Measurements from ENCODE around the gene DNAJC1.

The DNAJC1 gene

DNA sequence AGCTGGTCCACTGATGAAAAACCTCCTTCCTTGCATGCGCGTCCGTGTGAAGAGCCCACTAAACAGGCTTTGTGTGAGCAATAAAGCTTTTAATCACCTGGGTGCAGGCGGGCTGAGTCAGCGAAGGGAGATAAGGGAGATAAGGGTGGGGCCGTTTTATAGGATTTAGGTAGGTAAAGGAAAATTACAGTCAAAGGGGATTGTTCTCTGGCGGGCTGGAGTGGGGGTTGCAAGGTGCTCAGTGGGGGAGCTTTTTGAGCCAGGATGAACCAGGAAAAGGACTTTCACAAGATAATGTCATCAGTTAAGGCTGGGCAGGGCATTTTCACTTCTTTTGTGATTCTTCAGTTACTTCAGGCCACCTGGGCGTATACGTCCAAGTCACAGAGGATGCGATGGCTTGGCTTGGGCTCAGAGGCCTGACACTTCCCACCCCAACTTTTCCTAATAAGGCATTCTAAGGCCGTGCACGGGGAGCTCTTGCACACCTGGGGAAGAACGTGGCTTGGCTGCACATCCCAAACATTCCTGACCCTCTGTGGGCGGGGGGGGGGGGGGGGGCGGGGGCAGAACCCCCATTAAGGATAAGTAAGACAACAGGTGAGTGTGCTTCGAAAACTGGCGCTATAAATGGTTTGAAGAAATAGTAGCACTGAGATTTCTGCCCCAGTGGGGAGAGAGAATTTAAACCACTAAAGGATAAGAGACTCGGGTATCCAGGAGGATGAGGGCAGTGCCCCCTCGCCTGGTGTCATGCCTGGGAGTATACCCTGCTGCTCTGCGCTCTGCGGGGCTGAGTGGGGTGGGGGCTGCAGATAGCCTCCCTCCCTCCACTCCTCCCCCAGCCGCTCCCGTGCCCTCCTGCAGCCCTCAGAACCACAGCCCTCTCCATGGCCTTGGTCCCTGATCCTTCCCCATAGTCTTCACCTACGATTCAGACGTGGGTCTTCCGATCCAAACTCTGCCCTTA is 251.9 kb downstream of the DNAJC1 start:
- no peak overlapping the region for H3K4me3 ChIP-seq (ENCODE audit: low read depth in 1 of 2, low read length in 2 of 2)
- H2AFZ ChIP-seq (ENCODE audit: low read depth, low read length): no peak overlapping the region
- no peaks in the 10 kb centered on the region for H3K9me3 ChIP-seq (ENCODE audit: insufficient read depth, low read length, severe bottlenecking)
- H3K27ac ChIP-seq (ENCODE audit: low read length): no peak overlapping the region
- no peak for DNase-seq
- no peaks in the 10 kb centered on the region for H3K4me1 ChIP-seq (ENCODE audit: insufficient read depth, low read length)
- H4K20me1 ChIP-seq (ENCODE audit: insufficient read depth, low read length): no peaks in the 10 kb centered on the region
- no peaks in the 10 kb centered on the region for H3K79me2 ChIP-seq (ENCODE audit: insufficient read depth, low read length)
- no peaks in the 10 kb centered on the region for H3K36me3 ChIP-seq (ENCODE audit: insufficient read depth, low read length)
- no peak overlapping the region for H3K9ac ChIP-seq (ENCODE audit: low read depth, low read length)
- H3K27me3 ChIP-seq (ENCODE audit: insufficient read depth, low read length, poor library complexity): no peaks in the 10 kb centered on the region
- no peak for ATAC-seq (ENCODE audit: insufficient read depth, low read depth)
- no peak overlapping the region for H3K4me2 ChIP-seq (ENCODE audit: insufficient read depth, low read length)
- TF ChIP-seq EZH2 (IDR thresholded peaks at IDR 0.05; ENCODE audit: borderline replicate concordance, low read depth, low read length, severe bottlenecking): no peak
- TF ChIP-seq, protein P1, sequence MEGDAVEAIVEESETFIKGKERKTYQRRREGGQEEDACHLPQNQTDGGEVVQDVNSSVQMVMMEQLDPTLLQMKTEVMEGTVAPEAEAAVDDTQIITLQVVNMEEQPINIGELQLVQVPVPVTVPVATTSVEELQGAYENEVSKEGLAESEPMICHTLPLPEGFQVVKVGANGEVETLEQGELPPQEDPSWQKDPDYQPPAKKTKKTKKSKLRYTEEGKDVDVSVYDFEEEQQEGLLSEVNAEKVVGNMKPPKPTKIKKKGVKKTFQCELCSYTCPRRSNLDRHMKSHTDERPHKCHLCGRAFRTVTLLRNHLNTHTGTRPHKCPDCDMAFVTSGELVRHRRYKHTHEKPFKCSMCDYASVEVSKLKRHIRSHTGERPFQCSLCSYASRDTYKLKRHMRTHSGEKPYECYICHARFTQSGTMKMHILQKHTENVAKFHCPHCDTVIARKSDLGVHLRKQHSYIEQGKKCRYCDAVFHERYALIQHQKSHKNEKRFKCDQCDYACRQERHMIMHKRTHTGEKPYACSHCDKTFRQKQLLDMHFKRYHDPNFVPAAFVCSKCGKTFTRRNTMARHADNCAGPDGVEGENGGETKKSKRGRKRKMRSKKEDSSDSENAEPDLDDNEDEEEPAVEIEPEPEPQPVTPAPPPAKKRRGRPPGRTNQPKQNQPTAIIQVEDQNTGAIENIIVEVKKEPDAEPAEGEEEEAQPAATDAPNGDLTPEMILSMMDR (IDR thresholded peaks at IDR 0.05; ENCODE audit: borderline replicate concordance, extremely low read depth, low read length, poor library complexity, severe bottlenecking): no peak

DNA sequence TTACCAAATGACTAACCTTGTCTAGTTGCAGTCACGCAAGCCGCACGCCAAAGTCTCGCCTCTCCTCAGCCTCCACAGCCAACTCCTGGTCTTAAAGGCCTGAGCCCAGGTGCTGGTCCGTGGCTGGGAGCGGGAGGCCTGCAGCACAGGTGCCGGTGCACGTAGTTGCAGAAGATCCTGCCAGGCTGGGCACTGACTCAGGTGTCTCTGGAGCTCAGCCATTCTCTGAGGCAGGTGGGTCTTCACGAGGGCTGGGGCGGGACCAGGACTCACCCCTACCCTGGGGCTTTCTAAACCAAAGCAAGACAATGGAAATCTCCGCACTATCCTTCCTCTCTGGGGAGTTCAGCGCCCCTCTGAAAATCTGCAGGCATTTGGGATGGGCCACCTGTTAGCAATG is 253.1 kb downstream of the DNAJC1 start:
- no peak overlapping the region for H3K9ac ChIP-seq (ENCODE audit: low read depth, low read length)
- no peaks in the 10 kb centered on the region for H3K9me3 ChIP-seq (ENCODE audit: insufficient read depth, low read length, severe bottlenecking)

DNA sequence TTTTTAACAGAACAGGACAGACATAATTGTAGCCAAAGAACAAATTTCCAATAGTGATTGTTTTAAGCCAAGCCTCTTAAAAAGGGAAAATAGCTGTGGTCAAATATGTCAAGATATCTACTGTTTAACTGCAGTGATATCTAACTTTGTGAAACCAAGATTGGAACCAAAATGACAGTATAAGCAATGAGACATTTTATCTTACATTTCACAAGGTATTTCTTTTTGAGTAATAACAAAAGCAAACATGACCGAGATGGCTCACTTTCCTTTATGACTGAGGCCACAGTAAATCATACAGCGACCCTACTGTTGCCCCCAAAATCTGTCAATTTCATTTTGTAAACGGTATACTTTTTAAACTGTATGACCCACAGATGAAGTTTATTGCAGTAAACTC is 253.7 kb downstream of the DNAJC1 start:
- TF ChIP-seq EZH2 (IDR thresholded peaks at IDR 0.05; ENCODE audit: borderline replicate concordance, low read depth, low read length, severe bottlenecking): no peak
- TF ChIP-seq, protein P1 (IDR thresholded peaks at IDR 0.05; ENCODE audit: borderline replicate concordance, extremely low read depth, low read length, poor library complexity, severe bottlenecking): no peak
- ATAC-seq (ENCODE audit: insufficient read depth, low read depth): no peak
- no peak for DNase-seq

More for the DNA sequence above, 253.1 kb downstream of the DNAJC1 start:
- Histone ChIP-seq H3K36me3 (ENCODE audit: insufficient read depth, low read length) (no peaks in the 10 kb centered on the region), H3K27ac (ENCODE audit: low read length) (no peak overlapping the region), H4K20me1 (ENCODE audit: insufficient read depth, low read length) (no peaks in the 10 kb centered on the region), H3K4me3 (ENCODE audit: low read depth in 1 of 2, low read length in 2 of 2) (no peak overlapping the region), H3K4me1 (ENCODE audit: insufficient read depth, low read length) (peaks cover 6% of the 10 kb centered on the region; the same call in 1 of the 2 replicates), H2AFZ (ENCODE audit: low read depth, low read length) (no peak overlapping the region), H3K27me3 (ENCODE audit: insufficient read depth, low read length, poor library complexity) (no peaks in the 10 kb centered on the region), H3K4me2 (ENCODE audit: insufficient read depth, low read length) (no peak overlapping the region), H3K79me2 (ENCODE audit: insufficient read depth, low read length) (no peaks in the 10 kb centered on the region)
- TF ChIP-seq EZH2 (IDR thresholded peaks at IDR 0.05; ENCODE audit: borderline replicate concordance, low read depth, low read length, severe bottlenecking): no peak
- TF ChIP-seq, protein P1 (IDR thresholded peaks at IDR 0.05; ENCODE audit: borderline replicate concordance, extremely low read depth, low read length, poor library complexity, severe bottlenecking): no peak
- ATAC-seq (ENCODE audit: insufficient read depth, low read depth): no peak
- DNase-seq: no peak

More for the DNA sequence above, 253.7 kb downstream of the DNAJC1 start:
- Histone ChIP-seq H2AFZ (ENCODE audit: low read depth, low read length) (no peak overlapping the region), H3K36me3 (ENCODE audit: insufficient read depth, low read length) (peaks cover 4% of the 10 kb centered on the region), H3K9ac (ENCODE audit: low read depth, low read length) (no peak overlapping the region), H4K20me1 (ENCODE audit: insufficient read depth, low read length) (no peaks in the 10 kb centered on the region), H3K27me3 (ENCODE audit: insufficient read depth, low read length, poor library complexity) (no peaks in the 10 kb centered on the region), H3K27ac (ENCODE audit: low read length) (no peak overlapping the region), H3K79me2 (ENCODE audit: insufficient read depth, low read length) (no peaks in the 10 kb centered on the region), H3K4me3 (ENCODE audit: low read depth in 1 of 2, low read length in 2 of 2) (no peak overlapping the region), H3K9me3 (ENCODE audit: insufficient read depth, low read length, severe bottlenecking) (no peaks in the 10 kb centered on the region), H3K4me1 (ENCODE audit: insufficient read depth, low read length) (peaks cover 6% of the 10 kb centered on the region; the same call in 1 of the 2 replicates), H3K4me2 (ENCODE audit: insufficient read depth, low read length) (no peak overlapping the region)
